Measurements from ENCODE around the gene SERTAD3.

GRCh38 chr19:40412866-40413265, 31.3 kb downstream of the SERTAD3 start:
- TF ChIP-seq CTCF (IDR thresholded peaks at IDR 0.05) = no peak
- no peak for TF ChIP-seq EZH2phosphoT487 (IDR thresholded peaks at IDR 0.05)
